ENCODE data around the gene CSKMT.
"Not testable (repeated sequence)": the region's sequence is repeated elsewhere in the genome, so short reads cannot be mapped to it uniquely, and the experiment has no call there.

The CSKMT gene

GRCh38 chr11:62673196-62673525 lies 8.0 kb downstream of the CSKMT start:
- no peak for TF ChIP-seq CTCF (IDR thresholded peaks at IDR 0.05; ENCODE audit: low read depth, low read length)
- H3K4me3 ChIP-seq (ENCODE audit: low read depth, low read length) = peak overlapping the region; percentile 86
- no peak for DNase-seq (ENCODE audit: low read depth)

- H3K4me3 ChIP-seq (ENCODE audit: low read depth, low read length); DNase-seq (ENCODE audit: low read depth): not testable (repeated sequence)
Observed at GRCh38 chr11:62675415-62675814, 10.3 kb downstream of the CSKMT start.

- no peak for DNase-seq (ENCODE audit: low read depth)
- H3K4me3 ChIP-seq (ENCODE audit: low read depth, low read length) = no peak overlapping the region
- TF ChIP-seq POLR2A (IDR thresholded peaks at IDR 0.05; ENCODE audit: extremely low read depth, insufficient read length) = no peak
- TF ChIP-seq MYC (IDR thresholded peaks at IDR 0.05; ENCODE audit: low read depth, low read length) = no peak
- no peak for TF ChIP-seq MAX (IDR thresholded peaks at IDR 0.05; ENCODE audit: low read depth, low read length)
Observed at GRCh38 chr11:62676698-62677097, 11.6 kb downstream of the CSKMT start.

- TF ChIP-seq POLR2A (IDR thresholded peaks at IDR 0.05; ENCODE audit: extremely low read depth, insufficient read length) (no peak), CTCF (IDR thresholded peaks at IDR 0.05; ENCODE audit: low read depth, low read length) (no peak), MYC (IDR thresholded peaks at IDR 0.05; ENCODE audit: low read depth, low read length) (no peak), MAX (IDR thresholded peaks at IDR 0.05; ENCODE audit: low read depth, low read length) (no peak)
- no peak for DNase-seq (ENCODE audit: low read depth)
- H3K4me3 ChIP-seq (ENCODE audit: low read depth, low read length) = no peak overlapping the region
Observed at GRCh38 chr11:62677156-62677555, 12.0 kb downstream of the CSKMT start.

- no peak for DNase-seq (ENCODE audit: low read depth)
- no peak for TF ChIP-seq POLR2A (IDR thresholded peaks at IDR 0.05; ENCODE audit: extremely low read depth, insufficient read length)
- TF ChIP-seq CTCF (IDR thresholded peaks at IDR 0.05; ENCODE audit: low read depth, low read length) = no peak
- no peak for TF ChIP-seq MAX (IDR thresholded peaks at IDR 0.05; ENCODE audit: low read depth, low read length)
- TF ChIP-seq MYC (IDR thresholded peaks at IDR 0.05; ENCODE audit: low read depth, low read length) = no peak
- peak overlapping the region; percentile 89 for H3K4me3 ChIP-seq (ENCODE audit: low read depth, low read length)
Observed at GRCh38 chr11:62677714-62678113, 12.6 kb downstream of the CSKMT start.

- TF ChIP-seq MAX (IDR thresholded peaks at IDR 0.05; ENCODE audit: low read depth, low read length) (no peak), MYC (IDR thresholded peaks at IDR 0.05; ENCODE audit: low read depth, low read length) (no peak), POLR2A (IDR thresholded peaks at IDR 0.05; ENCODE audit: extremely low read depth, insufficient read length) (no peak), CTCF (IDR thresholded peaks at IDR 0.05; ENCODE audit: low read depth, low read length) (no peak)
- no peak for DNase-seq (ENCODE audit: low read depth)
- peak overlapping the region; percentile 89 for H3K4me3 ChIP-seq (ENCODE audit: low read depth, low read length)
Observed at GRCh38 chr11:62678433-62678769, 13.3 kb downstream of the CSKMT start.

- H3K4me3 ChIP-seq (ENCODE audit: low read depth, low read length) = peak within 1 kb of the TSS; percentile 89
- peak; percentile 76 for TF ChIP-seq POLR2A (IDR thresholded peaks at IDR 0.05; ENCODE audit: extremely low read depth, insufficient read length)
- peak; percentile 97 for TF ChIP-seq MAX (IDR thresholded peaks at IDR 0.05; ENCODE audit: low read depth, low read length)
- TF ChIP-seq MYC (IDR thresholded peaks at IDR 0.05; ENCODE audit: low read depth, low read length) = peak; percentile 71
- TF ChIP-seq CTCF (IDR thresholded peaks at IDR 0.05; ENCODE audit: low read depth, low read length) = no peak
- peak; percentile 96 for DNase-seq (ENCODE audit: low read depth)
Observed at GRCh38 chr11:62678770-62679696, 13.9 kb downstream of the CSKMT start, which contains the start of gene UBXN1. Gene UBXN1, minus strand, starts transcription at chr11:62679073. Its CDS starts 150 bp downstream, at chr11:62678923.

Data from NB4 (cell line).